ENCODE results near the gene UBE2J1. TPM values are rescaled to one million over a fixed set of nuclear protein-coding genes. Genes with fewer than 3 reads are reported as not detected.

The UBE2J1 gene
- total RNA-seq, 6 experiments from 2014 or later, result 35.9 to 45.2 (median 41.9) TPM

DNA sequence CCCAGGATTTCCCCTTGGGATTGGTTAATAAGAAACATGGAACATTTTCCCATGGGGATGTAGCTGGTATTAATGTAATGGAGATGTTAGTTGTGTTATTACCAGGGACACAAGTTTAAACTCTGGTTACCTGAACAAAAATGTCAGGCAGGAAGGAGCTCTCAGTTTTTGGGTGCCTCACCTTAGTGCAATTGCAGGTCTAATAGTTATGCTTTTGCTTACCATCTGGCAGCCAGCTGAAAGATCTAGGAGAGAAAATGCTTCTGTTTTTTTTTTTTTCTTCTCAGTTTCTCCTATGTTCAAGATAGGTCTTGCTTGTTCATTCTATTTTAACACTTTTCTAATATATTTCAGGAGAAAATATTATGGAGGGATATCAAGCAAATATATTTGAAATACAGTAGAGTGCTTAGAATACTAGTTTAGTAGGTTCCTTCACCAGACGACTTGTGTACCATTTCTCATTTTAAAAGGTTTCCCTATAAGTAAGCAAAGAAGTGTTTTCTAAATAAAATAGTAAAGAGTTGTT, 4.2 kb upstream of the UBE2J1 start:
- TF ChIP-seq, protein P1, sequence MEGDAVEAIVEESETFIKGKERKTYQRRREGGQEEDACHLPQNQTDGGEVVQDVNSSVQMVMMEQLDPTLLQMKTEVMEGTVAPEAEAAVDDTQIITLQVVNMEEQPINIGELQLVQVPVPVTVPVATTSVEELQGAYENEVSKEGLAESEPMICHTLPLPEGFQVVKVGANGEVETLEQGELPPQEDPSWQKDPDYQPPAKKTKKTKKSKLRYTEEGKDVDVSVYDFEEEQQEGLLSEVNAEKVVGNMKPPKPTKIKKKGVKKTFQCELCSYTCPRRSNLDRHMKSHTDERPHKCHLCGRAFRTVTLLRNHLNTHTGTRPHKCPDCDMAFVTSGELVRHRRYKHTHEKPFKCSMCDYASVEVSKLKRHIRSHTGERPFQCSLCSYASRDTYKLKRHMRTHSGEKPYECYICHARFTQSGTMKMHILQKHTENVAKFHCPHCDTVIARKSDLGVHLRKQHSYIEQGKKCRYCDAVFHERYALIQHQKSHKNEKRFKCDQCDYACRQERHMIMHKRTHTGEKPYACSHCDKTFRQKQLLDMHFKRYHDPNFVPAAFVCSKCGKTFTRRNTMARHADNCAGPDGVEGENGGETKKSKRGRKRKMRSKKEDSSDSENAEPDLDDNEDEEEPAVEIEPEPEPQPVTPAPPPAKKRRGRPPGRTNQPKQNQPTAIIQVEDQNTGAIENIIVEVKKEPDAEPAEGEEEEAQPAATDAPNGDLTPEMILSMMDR (IDR thresholded peaks at IDR 0.05), result no peak
- no peak overlapping the region for H3K4me3 Mint-ChIP-seq
- peaks cover 2% of the 10 kb centered on the region for H3K27me3 Mint-ChIP-seq (ENCODE audit: insufficient read depth)
- H3K27ac Mint-ChIP-seq, result no peak overlapping the region
- DNase-seq, result no peak
- H3K9me3 Mint-ChIP-seq, result no peaks in the 10 kb centered on the region
- H3K36me3 Mint-ChIP-seq (ENCODE audit: low read depth), result no peaks in the 10 kb centered on the region
- peaks cover 29% of the 10 kb centered on the region for H3K4me1 Mint-ChIP-seq (ENCODE audit: low read depth)

DNA sequence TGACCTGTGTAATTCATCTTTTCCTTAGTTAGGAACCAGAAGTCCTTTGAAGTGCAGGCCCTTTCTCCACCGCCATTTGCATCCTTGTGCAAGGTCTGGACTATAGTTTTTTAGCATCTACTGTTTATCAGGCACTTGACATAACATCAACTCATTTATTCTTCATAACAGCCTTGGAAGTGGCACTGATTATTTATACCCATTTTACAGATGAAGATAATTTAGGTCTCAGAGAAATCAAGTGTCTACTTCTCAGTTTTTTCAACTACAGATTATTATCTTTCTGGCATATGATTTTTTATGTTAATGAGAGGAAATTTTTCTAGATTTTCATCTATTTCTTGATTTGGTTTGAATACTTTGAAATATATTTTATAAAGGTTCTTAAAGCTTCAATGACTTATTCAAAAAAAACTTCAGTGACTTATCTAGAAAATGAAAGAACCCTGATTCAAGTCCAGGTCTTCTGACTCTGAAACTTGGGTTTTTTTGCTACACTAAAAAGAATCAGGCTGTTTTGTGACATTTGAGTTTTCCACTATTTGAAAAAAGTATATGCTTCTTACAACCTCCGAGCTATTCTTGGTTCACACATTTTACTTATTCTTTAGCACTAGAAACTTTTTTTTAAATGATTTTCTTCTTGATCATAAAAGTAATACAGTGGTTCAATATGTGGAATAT, 3.1 kb upstream of the UBE2J1 start:
- H3K27ac Mint-ChIP-seq, result no peak overlapping the region
- no peaks in the 10 kb centered on the region for H3K9me3 Mint-ChIP-seq
- no peak for DNase-seq
- TF ChIP-seq, protein P1 (IDR thresholded peaks at IDR 0.05), result no peak
- peaks cover 31% of the 10 kb centered on the region for H3K4me1 Mint-ChIP-seq (ENCODE audit: low read depth)
- peaks cover 2% of the 10 kb centered on the region for H3K27me3 Mint-ChIP-seq (ENCODE audit: insufficient read depth)
- H3K36me3 Mint-ChIP-seq (ENCODE audit: low read depth), result no peaks in the 10 kb centered on the region
- no peak overlapping the region for H3K4me3 Mint-ChIP-seq

DNA sequence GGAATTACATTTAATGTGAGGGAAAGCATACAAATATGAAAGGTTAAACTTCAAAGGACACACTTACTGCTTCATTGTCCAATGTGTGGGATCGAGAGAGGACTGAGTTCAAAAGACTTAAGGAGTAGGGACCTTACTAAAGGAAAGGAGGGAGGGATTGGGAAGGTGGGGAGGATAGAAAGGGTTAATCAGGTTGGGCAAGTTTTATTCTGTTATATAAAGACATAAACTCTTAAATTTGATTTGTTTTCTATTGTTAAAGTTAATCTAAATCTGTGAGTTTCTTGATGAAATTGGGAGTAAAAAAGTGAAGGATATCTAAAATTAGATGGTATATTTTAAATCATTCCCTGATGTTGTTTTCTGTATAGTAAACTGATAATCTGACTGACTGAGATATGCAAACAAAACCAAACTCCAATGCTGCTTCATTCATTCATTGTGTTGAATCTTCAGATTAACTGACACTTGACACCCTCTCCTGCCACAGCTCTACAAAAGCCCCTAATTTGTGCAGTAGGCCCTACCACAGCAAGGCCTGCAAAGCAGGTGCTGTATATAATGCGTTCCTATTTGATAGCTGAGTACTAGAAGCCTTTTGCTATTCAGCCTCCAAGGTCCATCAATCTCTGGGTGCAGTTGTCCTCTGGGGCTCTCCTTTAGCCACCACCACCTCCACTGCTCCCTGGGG, 1.3 kb upstream of the UBE2J1 start:
- TF ChIP-seq, protein P1 (IDR thresholded peaks at IDR 0.05), result no peak
- peak overlapping the region; percentile 77 for H3K4me3 Mint-ChIP-seq
- H3K36me3 Mint-ChIP-seq (ENCODE audit: low read depth), result peaks cover 6% of the 10 kb centered on the region; the same call in 1 of the 2 replicates
- H3K4me1 Mint-ChIP-seq (ENCODE audit: low read depth), result peaks cover 42% of the 10 kb centered on the region
- DNase-seq, result no peak
- no peaks in the 10 kb centered on the region for H3K9me3 Mint-ChIP-seq
- peaks cover 2% of the 10 kb centered on the region for H3K27me3 Mint-ChIP-seq (ENCODE audit: insufficient read depth)
- peak overlapping the region; percentile 93 for H3K27ac Mint-ChIP-seq

DNA sequence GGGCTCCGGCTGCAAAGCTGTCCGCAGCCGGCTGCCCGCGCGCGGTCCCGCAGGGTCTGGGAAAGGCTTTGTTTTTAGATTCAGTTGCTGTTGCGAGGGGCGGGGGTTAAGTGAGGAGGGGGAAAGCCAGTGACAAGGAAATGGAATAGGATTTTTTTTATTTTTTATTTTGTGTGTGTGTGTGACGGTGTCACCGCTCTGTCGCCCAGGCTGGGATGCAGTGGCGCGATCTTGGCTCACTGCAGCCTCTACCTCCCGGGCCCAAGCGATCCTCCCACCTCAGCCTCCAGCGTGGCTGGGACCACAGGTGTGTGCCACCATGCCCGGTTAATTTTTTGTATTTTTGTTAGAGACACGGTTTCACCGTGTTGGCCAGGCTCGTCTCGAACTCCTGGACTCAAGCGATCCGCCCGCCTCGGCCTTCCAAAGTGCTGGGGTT, 615 bp upstream of the UBE2J1 start:
- peaks cover 49% of the 10 kb centered on the region for H3K4me1 Mint-ChIP-seq (ENCODE audit: low read depth)
- peaks cover 6% of the 10 kb centered on the region; the same call in 1 of the 2 replicates for H3K36me3 Mint-ChIP-seq (ENCODE audit: low read depth)
- TF ChIP-seq, protein P1 (IDR thresholded peaks at IDR 0.05), result no peak
- H3K27ac Mint-ChIP-seq, result peak overlapping the region; percentile 93
- H3K4me3 Mint-ChIP-seq, result peak overlapping the region; percentile 77
- peaks cover 1% of the 10 kb centered on the region for H3K27me3 Mint-ChIP-seq (ENCODE audit: insufficient read depth)
- no peak for DNase-seq
- H3K9me3 Mint-ChIP-seq, result no peaks in the 10 kb centered on the region

DNA sequence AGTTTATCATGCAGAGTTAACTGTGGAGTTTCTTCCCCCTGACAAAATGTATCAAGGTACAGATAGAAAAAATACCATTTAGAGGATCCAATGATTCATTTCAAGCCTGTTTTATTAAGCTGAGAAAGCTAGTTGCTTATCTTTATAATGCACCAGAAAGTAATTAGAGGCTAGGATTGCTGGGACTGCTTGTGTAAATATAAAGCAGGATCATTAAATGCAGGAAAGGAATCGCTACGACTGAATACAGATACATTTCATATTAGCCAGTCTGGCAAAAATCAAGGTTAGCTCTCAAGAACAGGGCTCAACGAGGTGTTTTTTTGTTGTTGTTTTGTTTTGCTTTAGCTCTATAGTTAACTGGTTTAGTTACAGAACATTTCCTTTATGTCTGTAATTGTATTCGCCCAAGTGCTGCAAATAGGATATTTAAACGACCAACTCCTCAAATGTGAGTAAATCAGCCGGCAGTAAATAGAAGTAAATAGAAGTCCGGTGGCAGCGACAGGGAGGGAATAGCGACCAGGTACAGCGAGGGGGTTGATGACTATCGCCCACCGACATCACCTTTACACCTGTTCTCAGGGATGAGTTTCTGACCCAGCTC, 748 bp downstream of the UBE2J1 start:
- Mint-ChIP-seq H3K36me3 (ENCODE audit: low read depth) (peaks cover 6% of the 10 kb centered on the region; the same call in 1 of the 2 replicates), H3K9me3 (no peaks in the 10 kb centered on the region)
- no peak for DNase-seq

More for the DNA sequence above, 748 bp downstream of the UBE2J1 start:
- peak overlapping the region; percentile 93 for H3K27ac Mint-ChIP-seq
- peak overlapping the region; percentile 96 for H3K4me3 Mint-ChIP-seq
- peaks cover 57% of the 10 kb centered on the region for H3K4me1 Mint-ChIP-seq (ENCODE audit: low read depth)
- TF ChIP-seq, protein P1 (IDR thresholded peaks at IDR 0.05), result no peak
- no peaks in the 10 kb centered on the region for H3K27me3 Mint-ChIP-seq (ENCODE audit: insufficient read depth)

Measured in HFFc6 (cell line).